K562 (cell line): ENCODE data around the gene NSUN2.

Experiments used
- E2F5 ChIP-seq: sonication (generic); formaldehyde crosslinking; IDR thresholded peaks from 2 replicates; pipeline ENCODE4 v1.8.0; 2022; ENCODE audit warnings: mild to moderate bottlenecking, missing genetic modification reagents
- HDAC2 ChIP-seq: fragments of 450-650 bp; IDR thresholded peaks from 2 replicates; pipeline ENCODE4 v1.6.1; 2016; ENCODE audit warnings: mild to moderate bottlenecking
- HEY1 ChIP-seq: fragments of 250-450 bp; sonication (Bioruptor Pico); IDR thresholded peaks from 2 replicates; pipeline ENCODE4 v1.5.0; 2020; ENCODE audit warnings: mild to moderate bottlenecking, moderate library complexity, borderline replicate concordance
- MED1 ChIP-seq: sonication (generic); formaldehyde crosslinking; IDR thresholded peaks from 2 replicates; pipeline ENCODE4 v1.8.1; 2023; ENCODE audit warnings: missing genetic modification reagents, borderline replicate concordance
- MEIS2 ChIP-seq: fragments of 450-650 bp; IDR thresholded peaks from 2 replicates; pipeline ENCODE4 v1.6.1; 2014; ENCODE audit warnings: mild to moderate bottlenecking; ENCODE audit not compliant: partially characterized antibody
- ZKSCAN8 ChIP-seq: fragments of 200-800 bp; sonication (Bioruptor generic); IDR thresholded peaks from 2 replicates; pipeline ENCODE4 v1.6.1; 2016; ENCODE audit warnings: missing genetic modification characterization, missing compliant biosample characterization
- ZNF384 ChIP-seq: IDR thresholded peaks from 2 replicates; pipeline ENCODE4 v1.6.1; 2012; ENCODE audit warnings: low read depth, low read length, improper control_type of control experiment
- TF ChIP-seq, protein P1 (sequence below), 3 experiments: IDR thresholded peaks in 2 of 3; conservative IDR thresholded peaks in 1 of 3; 2 replicates each; pipeline ENCODE4 v1.5.1; 2011 to 2012; ENCODE audit warnings: low read length in 3 of 3, mild to moderate bottlenecking in 3 of 3, control low read depth in 2 of 3, improper control_type of control experiment in 1 of 3, inconsistent platforms in 1 of 3, low read depth in 1 of 3, mixed read lengths in 1 of 3, moderate library complexity in 1 of 3; ENCODE audit not compliant: insufficient read depth in 2 of 3

GRCh38 chr5:6584101-6584645, 48.7 kb downstream of the NSUN2 start:
- TF ChIP-seq HDAC2 (no peak), ZKSCAN8 (CRISPR knock-in tag) (no peak), ZNF384 (no peak), MED1 (no peak), HEY1 (CRISPR knock-in tag) (no peak), MEIS2 (no peak), E2F5 (CRISPR knock-in tag) (no peak)
- TF ChIP-seq, protein P1, sequence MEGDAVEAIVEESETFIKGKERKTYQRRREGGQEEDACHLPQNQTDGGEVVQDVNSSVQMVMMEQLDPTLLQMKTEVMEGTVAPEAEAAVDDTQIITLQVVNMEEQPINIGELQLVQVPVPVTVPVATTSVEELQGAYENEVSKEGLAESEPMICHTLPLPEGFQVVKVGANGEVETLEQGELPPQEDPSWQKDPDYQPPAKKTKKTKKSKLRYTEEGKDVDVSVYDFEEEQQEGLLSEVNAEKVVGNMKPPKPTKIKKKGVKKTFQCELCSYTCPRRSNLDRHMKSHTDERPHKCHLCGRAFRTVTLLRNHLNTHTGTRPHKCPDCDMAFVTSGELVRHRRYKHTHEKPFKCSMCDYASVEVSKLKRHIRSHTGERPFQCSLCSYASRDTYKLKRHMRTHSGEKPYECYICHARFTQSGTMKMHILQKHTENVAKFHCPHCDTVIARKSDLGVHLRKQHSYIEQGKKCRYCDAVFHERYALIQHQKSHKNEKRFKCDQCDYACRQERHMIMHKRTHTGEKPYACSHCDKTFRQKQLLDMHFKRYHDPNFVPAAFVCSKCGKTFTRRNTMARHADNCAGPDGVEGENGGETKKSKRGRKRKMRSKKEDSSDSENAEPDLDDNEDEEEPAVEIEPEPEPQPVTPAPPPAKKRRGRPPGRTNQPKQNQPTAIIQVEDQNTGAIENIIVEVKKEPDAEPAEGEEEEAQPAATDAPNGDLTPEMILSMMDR (IDR thresholded peaks at IDR 0.05 in 2 of 3, conservative IDR thresholded peaks at IDR 0.05 in 1 of 3; ENCODE audit: insufficient read depth in 2 of 3, low read depth in 1 of 3, low read length in 3 of 3): no peak
